SK-N-MC (cell line): Measurements from ENCODE around the gene MEGF8.

Experiments used
- EZH2 ChIP-seq: fragments of 200-600 bp; sonication (generic); IDR thresholded peaks from one replicate; pipeline ENCODE4 v1.6.1; 2017; ENCODE audit warnings: antibody characterized with exemption
- POLR2AphosphoS5 ChIP-seq: IDR thresholded peaks from 2 replicates; pipeline ENCODE4 v1.6.1; 2012; ENCODE audit warnings: mild to moderate bottlenecking, low read depth, low read length, borderline replicate concordance

- TF ChIP-seq POLR2AphosphoS5 (no peak), EZH2 (no peak)
These were observed 63.5 kb downstream of the MEGF8 start for GRCh38 chr19:42388851-42389489.
